RWPE2 (cell line): ENCODE data around the gene CCDC188.
A peak's percentile ranks its signal among the peaks of the same experiment; 100 is the strongest.

Experiments
- ATAC-seq: fragments of 200-7000 bp; cut with Tn5 transposase; 3 replicates; pipeline ENCODE4 v1.9.1; 2021; ENCODE audit warnings: low read depth
- DNase-seq: peaks from one replicate; pipeline ENCODE4 v3.0.0-alpha.2; 2020; ENCODE audit warnings: low spot score
- H3K27ac ChIP-seq: fragments of 450-650 bp; 2 replicates; pipeline ENCODE4 v1.5.1; 2017; ENCODE audit warnings: mild to moderate bottlenecking; ENCODE audit not compliant: poor library complexity, severe bottlenecking
- H3K27me3 ChIP-seq: fragments of 250-450 bp; sonication (Bioruptor Pico); 2 replicates; pipeline ENCODE4 v1.5.1; 2021; ENCODE audit warnings: mild to moderate bottlenecking, moderate library complexity; ENCODE audit not compliant: insufficient read depth, poor library complexity, severe bottlenecking
- H3K36me3 ChIP-seq: fragments of 250-450 bp; sonication (Bioruptor Pico); 2 replicates; pipeline ENCODE4 v1.5.1; 2020; ENCODE audit warnings: low read depth, mild to moderate bottlenecking, moderate library complexity
- H3K4me1 ChIP-seq: fragments of 250-450 bp; sonication (Bioruptor Pico); 2 replicates; pipeline ENCODE4 v1.5.1; 2021; ENCODE audit warnings: mild to moderate bottlenecking, moderate library complexity; ENCODE audit not compliant: insufficient read depth, poor library complexity, severe bottlenecking
- H3K4me3 ChIP-seq: fragments of 250-450 bp; sonication (Bioruptor Pico); 2 replicates; pipeline ENCODE4 v1.5.1; 2021; ENCODE audit warnings: mild to moderate bottlenecking, moderate library complexity; ENCODE audit not compliant: severe bottlenecking
- H3K9me3 ChIP-seq: fragments of 250-450 bp; sonication (Bioruptor Pico); 2 replicates; pipeline ENCODE4 v1.5.1; 2021; ENCODE audit warnings: mild to moderate bottlenecking, moderate library complexity; ENCODE audit not compliant: severe bottlenecking
- CTCF ChIP-seq: fragments of 450-650 bp; IDR thresholded peaks from one replicate; pipeline ENCODE4 v1.5.1; 2017; ENCODE audit warnings: mild to moderate bottlenecking, moderate library complexity; ENCODE audit not compliant: poor library complexity, severe bottlenecking

The CCDC188 gene

DNA sequence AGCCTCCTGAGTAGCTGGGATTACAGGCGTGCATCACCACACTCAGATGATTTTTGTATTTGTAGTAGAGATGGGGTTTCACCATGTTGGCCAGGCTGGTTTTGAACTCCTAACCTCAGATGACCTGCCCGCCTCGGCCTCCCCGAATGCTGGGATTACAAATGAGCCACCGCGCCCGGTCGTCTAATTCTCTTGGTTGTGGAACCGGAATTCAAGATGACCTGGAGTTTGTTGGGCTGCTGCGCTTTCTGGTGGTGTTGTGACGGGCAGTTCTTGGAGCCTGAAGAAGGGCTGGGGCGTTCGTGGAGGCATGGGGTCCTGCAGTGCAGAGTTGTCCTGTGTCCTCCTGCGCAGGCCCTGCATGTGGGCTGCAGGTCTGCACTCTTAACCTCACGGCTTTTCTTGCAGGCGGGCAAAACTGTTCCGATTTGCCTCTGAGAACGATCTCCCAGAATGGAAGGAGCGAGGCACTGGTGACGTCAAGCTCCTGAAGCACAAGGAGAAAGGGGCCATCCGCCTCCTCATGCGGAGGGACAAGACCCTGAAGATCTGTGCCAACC lies 28.9 kb downstream of the CCDC188 start:
- Histone ChIP-seq H3K27ac (no peak overlapping the region), H3K4me1 (no peaks in the 10 kb centered on the region), H3K36me3 (peaks cover 73% of the 10 kb centered on the region), H3K4me3 (no peak overlapping the region), H3K27me3 (no peaks in the 10 kb centered on the region), H3K9me3 (no peaks in the 10 kb centered on the region)
- no peak for ATAC-seq
- no peak for TF ChIP-seq CTCF
- DNase-seq = no peak

GRCh38 chr22:20118300-20119020 lies 32.4 kb downstream of the CCDC188 start:
- no peak for TF ChIP-seq CTCF
- ATAC-seq = no peak
- no peaks in the 10 kb centered on the region for H3K27me3 ChIP-seq
- H3K27ac ChIP-seq = peak overlapping the region; percentile 80
- H3K4me1 ChIP-seq = no peaks in the 10 kb centered on the region
- DNase-seq = no peak
- peaks cover 69% of the 10 kb centered on the region for H3K36me3 ChIP-seq
- H3K9me3 ChIP-seq = no peaks in the 10 kb centered on the region
- peak overlapping the region; percentile 96 for H3K4me3 ChIP-seq

DNA sequence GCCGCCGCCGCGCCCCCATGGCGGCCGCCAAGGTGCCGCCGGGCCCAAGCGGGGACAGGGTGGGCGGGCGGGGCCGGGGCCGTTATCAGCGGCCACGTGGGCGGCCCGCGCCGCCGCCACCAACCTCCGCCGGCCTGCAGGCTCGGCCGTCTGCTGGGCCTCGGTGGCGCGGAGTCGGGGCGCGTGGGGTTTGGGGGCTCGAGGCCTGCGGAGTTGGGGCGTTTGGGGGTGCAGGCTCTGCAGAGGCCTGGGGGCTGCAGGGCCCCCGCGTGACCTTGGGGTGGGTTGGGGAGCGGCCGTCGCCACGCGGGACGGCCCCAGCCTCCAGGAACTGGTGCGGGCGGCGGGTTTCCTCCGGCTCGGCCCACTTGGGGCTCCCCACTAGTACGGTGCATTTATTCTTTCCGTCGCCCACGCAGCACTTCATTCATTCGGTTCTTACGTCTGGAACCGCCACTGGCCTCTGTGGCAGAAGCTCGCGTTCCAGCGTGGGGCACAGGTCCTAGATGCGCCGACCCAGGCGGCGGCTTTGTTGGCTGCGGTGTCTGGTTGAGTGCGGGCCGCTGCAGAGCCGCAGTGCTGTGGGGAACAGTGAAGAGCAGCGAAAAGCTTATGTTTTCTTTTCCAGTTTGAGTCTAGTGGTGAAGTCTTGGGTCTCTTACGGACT lies 33.1 kb downstream of the CCDC188 start:
- Histone ChIP-seq H3K4me3 (peak overlapping the region; percentile 96), H3K36me3 (peaks cover 75% of the 10 kb centered on the region), H3K4me1 (no peaks in the 10 kb centered on the region), H3K27me3 (no peaks in the 10 kb centered on the region), H3K27ac (peak overlapping the region; percentile 80), H3K9me3 (no peaks in the 10 kb centered on the region)
- DNase-seq (no peak), ATAC-seq (no peak)
- no peak for TF ChIP-seq CTCF

DNA sequence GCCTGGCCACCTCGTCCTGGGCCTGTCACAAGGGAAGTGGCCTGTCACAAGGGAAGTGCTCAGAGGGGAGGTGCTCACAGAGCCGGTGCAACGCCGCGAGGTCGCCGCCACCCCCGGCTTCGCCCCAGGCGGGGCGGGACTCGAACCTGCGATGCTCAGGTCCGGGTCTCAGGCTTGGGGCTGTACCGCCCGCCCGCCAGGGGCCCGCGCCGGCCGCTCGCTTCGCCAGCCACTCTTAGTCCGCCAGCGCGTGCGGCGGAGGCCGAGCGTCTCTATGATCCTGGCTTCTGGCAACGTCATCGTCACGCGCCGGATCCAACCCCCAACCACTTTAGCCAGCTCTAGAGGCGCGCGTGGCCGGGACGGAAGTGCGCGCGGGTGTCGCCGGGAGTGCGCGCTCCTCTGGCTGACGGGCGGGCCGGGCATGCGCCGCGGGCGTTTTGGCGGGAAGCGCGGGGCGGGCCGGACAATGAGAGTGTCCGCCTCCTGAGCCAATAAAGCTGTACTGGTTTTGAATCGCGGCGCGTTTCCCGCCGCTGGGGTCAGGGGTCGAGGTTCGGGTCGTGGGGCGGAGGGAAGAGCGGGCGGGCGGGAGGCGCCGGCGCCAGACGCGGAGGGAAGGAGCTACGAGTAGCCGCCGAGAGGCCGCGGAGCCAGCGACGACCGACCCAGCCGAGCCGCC lies 33.8 kb downstream of the CCDC188 start, which contains the start of gene TRMT2A:
TRMT2A (minus strand) TSS at position 276 of the 682 bp plus-strand sequence. CDS start 320 bp downstream, outside the sequence.
- H3K4me1 ChIP-seq = no peaks in the 10 kb centered on the region
- TF ChIP-seq CTCF = peak; percentile 29
- H3K4me3 ChIP-seq = peak within 1 kb of the TSS; percentile 96
- ATAC-seq = peak; percentile 75
- H3K36me3 ChIP-seq = peaks cover 72% of the 10 kb centered on the region
- no peaks in the 10 kb centered on the region for H3K27me3 ChIP-seq
- H3K9me3 ChIP-seq = no peaks in the 10 kb centered on the region
- DNase-seq = peak; percentile 93
- H3K27ac ChIP-seq = peak within 1 kb of the TSS; percentile 80
